HEK293 (cell line): ENCODE results near the gene PRR35.

Experiments
- INSM2 ChIP-seq: fragments of 450-650 bp; formaldehyde crosslinking; IDR thresholded peaks from 2 replicates; pipeline ENCODE4 v1.5.1; 2016; ENCODE audit warnings: missing biosample characterization, missing genetic modification characterization
- KLF16 ChIP-seq: fragments of 450-650 bp; formaldehyde crosslinking; IDR thresholded peaks from 2 replicates; pipeline ENCODE4 v1.5.1; 2017; ENCODE audit warnings: missing biosample characterization, missing genetic modification characterization
- KLF17 ChIP-seq: fragments of 450-650 bp; formaldehyde crosslinking; IDR thresholded peaks from 2 replicates; pipeline ENCODE4 v1.5.1; 2016; ENCODE audit warnings: missing biosample characterization, missing genetic modification characterization
- KLF8 ChIP-seq: fragments of 450-650 bp; formaldehyde crosslinking; IDR thresholded peaks from 2 replicates; pipeline ENCODE4 v1.5.1; 2016; ENCODE audit warnings: missing biosample characterization, missing genetic modification characterization
- KLF9 ChIP-seq: fragments of 450-650 bp; formaldehyde crosslinking; IDR thresholded peaks from 2 replicates; pipeline ENCODE4 v1.5.1; 2016; ENCODE audit warnings: missing biosample characterization, missing genetic modification characterization, low read depth
- OVOL3 ChIP-seq: fragments of 450-650 bp; formaldehyde crosslinking; IDR thresholded peaks from 2 replicates; pipeline ENCODE4 v1.5.1; 2016; ENCODE audit warnings: missing biosample characterization, missing genetic modification characterization
- SCRT1 ChIP-seq: fragments of 450-650 bp; formaldehyde crosslinking; IDR thresholded peaks from 2 replicates; pipeline ENCODE4 v1.5.1; 2016; ENCODE audit warnings: missing biosample characterization, missing genetic modification characterization, borderline replicate concordance
- SETDB1 ChIP-seq: IDR thresholded peaks from one replicate; pipeline ENCODE4 v1.6.1; 2017; ENCODE audit warnings: mild to moderate bottlenecking, low read length, moderate library complexity, mixed read lengths; ENCODE audit not compliant: insufficient read length
- SP3 ChIP-seq: fragments of 450-650 bp; formaldehyde crosslinking; IDR thresholded peaks from 2 replicates; pipeline ENCODE4 v1.5.1; 2016; ENCODE audit warnings: missing biosample characterization, missing genetic modification characterization
- YY1 ChIP-seq: fragments of 450-650 bp; formaldehyde crosslinking; IDR thresholded peaks from 2 replicates; pipeline ENCODE4 v1.5.1; 2018; ENCODE audit warnings: missing biosample characterization, missing genetic modification characterization
- ZBTB1 ChIP-seq: fragments of 450-650 bp; formaldehyde crosslinking; IDR thresholded peaks from 2 replicates; pipeline ENCODE4 v1.5.1; 2016; ENCODE audit warnings: missing biosample characterization, missing genetic modification characterization
- ZBTB48 ChIP-seq: fragments of 450-650 bp; formaldehyde crosslinking; IDR thresholded peaks from 2 replicates; pipeline ENCODE4 v1.5.1; 2016; ENCODE audit warnings: missing biosample characterization, missing genetic modification characterization
- ZEB2 ChIP-seq: fragments of 450-650 bp; formaldehyde crosslinking; IDR thresholded peaks from 2 replicates; pipeline ENCODE4 v1.5.1; 2016; ENCODE audit warnings: missing biosample characterization, missing genetic modification characterization
- ZNF175 ChIP-seq: fragments of 450-650 bp; formaldehyde crosslinking; IDR thresholded peaks from 2 replicates; pipeline ENCODE4 v1.5.1; 2016; ENCODE audit warnings: missing biosample characterization, missing genetic modification characterization
- ZNF211 ChIP-seq: fragments of 450-650 bp; formaldehyde crosslinking; IDR thresholded peaks from 2 replicates; pipeline ENCODE4 v1.5.1; 2016; ENCODE audit warnings: low read depth, missing biosample characterization, missing genetic modification characterization
- ZNF223 ChIP-seq: fragments of 450-650 bp; formaldehyde crosslinking; IDR thresholded peaks from 2 replicates; pipeline ENCODE4 v1.5.1; 2016; ENCODE audit warnings: missing biosample characterization, missing genetic modification characterization
- ZNF239 ChIP-seq: fragments of 450-650 bp; formaldehyde crosslinking; IDR thresholded peaks from 2 replicates; pipeline ENCODE4 v1.5.1; 2016; ENCODE audit warnings: missing biosample characterization, missing genetic modification characterization
- ZNF292 ChIP-seq: fragments of 450-650 bp; formaldehyde crosslinking; IDR thresholded peaks from 2 replicates; pipeline ENCODE4 v1.5.1; 2016; ENCODE audit warnings: low read depth, missing biosample characterization, missing genetic modification characterization, borderline replicate concordance
- ZNF302 ChIP-seq: fragments of 450-650 bp; formaldehyde crosslinking; IDR thresholded peaks from 2 replicates; pipeline ENCODE4 v1.5.1; 2016; ENCODE audit warnings: missing biosample characterization, missing genetic modification characterization, low read depth
- ZNF366 ChIP-seq: fragments of 450-650 bp; formaldehyde crosslinking; conservative IDR thresholded peaks from 2 replicates; pipeline ENCODE4 v1.5.1; 2016; ENCODE audit warnings: missing biosample characterization, missing genetic modification characterization
- ZNF391 ChIP-seq: fragments of 450-650 bp; formaldehyde crosslinking; IDR thresholded peaks from 2 replicates; pipeline ENCODE4 v1.5.1; 2016; ENCODE audit warnings: low read depth, missing biosample characterization, missing genetic modification characterization, borderline replicate concordance
- ZNF394 ChIP-seq: fragments of 450-650 bp; formaldehyde crosslinking; IDR thresholded peaks from 2 replicates; pipeline ENCODE4 v1.5.1; 2016; ENCODE audit warnings: missing biosample characterization, missing genetic modification characterization, mild to moderate bottlenecking, moderate library complexity, borderline replicate concordance
- ZNF426 ChIP-seq: fragments of 450-650 bp; formaldehyde crosslinking; IDR thresholded peaks from 2 replicates; pipeline ENCODE4 v1.5.1; 2017; ENCODE audit warnings: missing biosample characterization, missing genetic modification characterization, mild to moderate bottlenecking, inconsistent platforms, moderate library complexity
- ZNF510 ChIP-seq: fragments of 450-650 bp; formaldehyde crosslinking; IDR thresholded peaks from 2 replicates; pipeline ENCODE4 v1.5.1; 2018; ENCODE audit warnings: mild to moderate bottlenecking, missing genetic modification characterization, missing biosample characterization; ENCODE audit not compliant: insufficient replicate concordance
- ZNF558 ChIP-seq: fragments of 450-650 bp; formaldehyde crosslinking; IDR thresholded peaks from 2 replicates; pipeline ENCODE4 v1.5.1; 2016; ENCODE audit warnings: missing biosample characterization, missing genetic modification characterization
- ZNF580 ChIP-seq: fragments of 450-650 bp; formaldehyde crosslinking; IDR thresholded peaks from 2 replicates; pipeline ENCODE4 v1.5.1; 2016; ENCODE audit warnings: missing biosample characterization, missing genetic modification characterization
- ZNF660 ChIP-seq: fragments of 450-650 bp; IDR thresholded peaks from 2 replicates; pipeline ENCODE4 v1.5.1; 2018; ENCODE audit warnings: missing biosample characterization, mild to moderate bottlenecking, missing genetic modification characterization
- ZNF768 ChIP-seq: fragments of 450-650 bp; formaldehyde crosslinking; IDR thresholded peaks from 2 replicates; pipeline ENCODE4 v1.5.1; 2018; ENCODE audit warnings: missing biosample characterization, mild to moderate bottlenecking, missing genetic modification characterization
- ZNF792 ChIP-seq: fragments of 450-650 bp; formaldehyde crosslinking; IDR thresholded peaks from 2 replicates; pipeline ENCODE4 v1.5.1; 2016; ENCODE audit warnings: missing biosample characterization, missing genetic modification characterization
- ZSCAN23 ChIP-seq: fragments of 450-650 bp; formaldehyde crosslinking; IDR thresholded peaks from 2 replicates; pipeline ENCODE4 v1.5.1; 2016; ENCODE audit warnings: missing biosample characterization, missing genetic modification characterization
- ZSCAN30 ChIP-seq: fragments of 450-650 bp; IDR thresholded peaks from 2 replicates; pipeline ENCODE4 v1.5.1; 2018; ENCODE audit warnings: missing biosample characterization, mild to moderate bottlenecking, missing genetic modification characterization, moderate library complexity
- TF ChIP-seq, protein P1 (sequence below): fragments of 450-650 bp; IDR thresholded peaks from 2 replicates; pipeline ENCODE4 v1.5.1; 2018; ENCODE audit warnings: missing biosample characterization, missing genetic modification characterization
- TF ChIP-seq, protein P2 (sequence below): fragments of 450-650 bp; formaldehyde crosslinking; IDR thresholded peaks from 2 replicates; pipeline ENCODE4 v1.5.1; 2016; ENCODE audit warnings: missing biosample characterization, missing genetic modification characterization
- TF ChIP-seq, protein P3 (sequence below): IDR thresholded peaks from 2 replicates; pipeline ENCODE4 v1.6.1; 2011; ENCODE audit warnings: mild to moderate bottlenecking, low read depth, low read length, borderline replicate concordance

The PRR35 gene

GRCh38 chr16:528111-529011, 31.8 kb upstream of the PRR35 start (continued):
- TF ChIP-seq KLF8 (tag by site-specific recombination) (no peak), ZSCAN23 (tag by site-specific recombination) (no peak), ZNF660 (tag by site-specific recombination) (no peak), ZNF768 (tag by site-specific recombination) (no peak), YY1 (peak; percentile 40; the same call in 1 of the 2 replicates), ZNF175 (tag by site-specific recombination) (no peak), ZNF426 (tag by site-specific recombination) (no peak), SP3 (tag by site-specific recombination) (no peak), ZNF302 (no peak), KLF9 (tag by site-specific recombination) (no peak), ZNF239 (no peak), ZNF391 (tag by site-specific recombination) (peak; percentile 29; the same call in 1 of the 2 replicates), ZNF366 (tag by site-specific recombination) (no peak), INSM2 (tag by site-specific recombination) (no peak), SCRT1 (tag by site-specific recombination) (no peak), ZSCAN30 (tag by site-specific recombination) (no peak), ZNF558 (tag by site-specific recombination) (no peak), SETDB1 (no peak), ZNF394 (tag by site-specific recombination) (peak; percentile 51; the same call in 1 of the 2 replicates), ZNF211 (no peak), ZNF223 (tag by site-specific recombination) (no peak), ZBTB1 (tag by site-specific recombination) (no peak), ZNF510 (no peak), OVOL3 (tag by site-specific recombination) (no peak), ZBTB48 (tag by site-specific recombination) (peak; percentile 77), ZNF292 (no peak), ZEB2 (tag by site-specific recombination) (no peak), KLF16 (tag by site-specific recombination) (peak; percentile 53; the same call in 1 of the 2 replicates), ZNF580 (tag by site-specific recombination) (no peak), KLF17 (tag by site-specific recombination) (no peak; the same call in 1 of the 2 replicates), ZNF792 (no peak; the same call in 1 of the 2 replicates)
- TF ChIP-seq, protein P1, sequence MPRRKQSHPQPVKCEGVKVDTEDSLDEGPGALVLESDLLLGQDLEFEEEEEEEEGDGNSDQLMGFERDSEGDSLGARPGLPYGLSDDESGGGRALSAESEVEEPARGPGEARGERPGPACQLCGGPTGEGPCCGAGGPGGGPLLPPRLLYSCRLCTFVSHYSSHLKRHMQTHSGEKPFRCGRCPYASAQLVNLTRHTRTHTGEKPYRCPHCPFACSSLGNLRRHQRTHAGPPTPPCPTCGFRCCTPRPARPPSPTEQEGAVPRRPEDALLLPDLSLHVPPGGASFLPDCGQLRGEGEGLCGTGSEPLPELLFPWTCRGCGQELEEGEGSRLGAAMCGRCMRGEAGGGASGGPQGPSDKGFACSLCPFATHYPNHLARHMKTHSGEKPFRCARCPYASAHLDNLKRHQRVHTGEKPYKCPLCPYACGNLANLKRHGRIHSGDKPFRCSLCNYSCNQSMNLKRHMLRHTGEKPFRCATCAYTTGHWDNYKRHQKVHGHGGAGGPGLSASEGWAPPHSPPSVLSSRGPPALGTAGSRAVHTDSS (tag by site-specific recombination): no peak
- TF ChIP-seq, protein P2, sequence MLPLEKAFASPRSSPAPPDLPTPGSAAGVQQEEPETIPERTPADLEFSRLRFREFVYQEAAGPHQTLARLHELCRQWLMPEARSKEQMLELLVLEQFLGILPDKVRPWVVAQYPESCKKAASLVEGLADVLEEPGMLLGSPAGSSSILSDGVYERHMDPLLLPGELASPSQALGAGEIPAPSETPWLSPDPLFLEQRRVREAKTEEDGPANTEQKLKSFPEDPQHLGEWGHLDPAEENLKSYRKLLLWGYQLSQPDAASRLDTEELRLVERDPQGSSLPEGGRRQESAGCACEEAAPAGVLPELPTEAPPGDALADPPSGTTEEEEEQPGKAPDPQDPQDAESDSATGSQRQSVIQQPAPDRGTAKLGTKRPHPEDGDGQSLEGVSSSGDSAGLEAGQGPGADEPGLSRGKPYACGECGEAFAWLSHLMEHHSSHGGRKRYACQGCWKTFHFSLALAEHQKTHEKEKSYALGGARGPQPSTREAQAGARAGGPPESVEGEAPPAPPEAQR (tag by site-specific recombination): no peak
- TF ChIP-seq, protein P3, sequence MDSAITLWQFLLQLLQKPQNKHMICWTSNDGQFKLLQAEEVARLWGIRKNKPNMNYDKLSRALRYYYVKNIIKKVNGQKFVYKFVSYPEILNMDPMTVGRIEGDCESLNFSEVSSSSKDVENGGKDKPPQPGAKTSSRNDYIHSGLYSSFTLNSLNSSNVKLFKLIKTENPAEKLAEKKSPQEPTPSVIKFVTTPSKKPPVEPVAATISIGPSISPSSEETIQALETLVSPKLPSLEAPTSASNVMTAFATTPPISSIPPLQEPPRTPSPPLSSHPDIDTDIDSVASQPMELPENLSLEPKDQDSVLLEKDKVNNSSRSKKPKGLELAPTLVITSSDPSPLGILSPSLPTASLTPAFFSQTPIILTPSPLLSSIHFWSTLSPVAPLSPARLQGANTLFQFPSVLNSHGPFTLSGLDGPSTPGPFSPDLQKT: no peak
